Natural killer cell (primary cell): ENCODE data around the gene MAP2. TPM values are rescaled to one million over a fixed set of nuclear protein-coding genes. Genes with fewer than 3 reads are reported as not detected.

ENCODE experiments used
- ATAC-seq, 3 donors: fragments of 150-1000 bp in 2 of 3; fragments of 200-7000 bp in 1 of 3; cut with Tn5 transposase; 1 replicate in 1 of 3; 2 replicates in 2 of 3; pipeline ENCODE4 v1.10.0; 2021; ENCODE audit warnings: mild to moderate bottlenecking in 2 of 3, moderate library complexity in 2 of 3
- DNase-seq, 2 donors: peaks; one replicate each; pipeline versions ENCODE4 v3.0.0 to v3.0.0-alpha.2; 2013 to 2021; ENCODE audit warnings: mixed read lengths in 1 of 2
- H3K27ac ChIP-seq: one replicate; pipeline ENCODE4 v1.5.1; 2013; ENCODE audit warnings: mild to moderate bottlenecking, low read length
- H3K27me3 ChIP-seq: one replicate; pipeline ENCODE4 v1.6.1; 2013; ENCODE audit warnings: low read length; ENCODE audit not compliant: control insufficient read depth, insufficient read depth
- H3K36me3 ChIP-seq: one replicate; pipeline ENCODE4 v1.6.1; 2013; ENCODE audit warnings: low read length; ENCODE audit not compliant: control insufficient read depth, insufficient read depth
- H3K4me1 ChIP-seq: one replicate; pipeline ENCODE4 v1.6.1; 2013; ENCODE audit warnings: low read length; ENCODE audit not compliant: control insufficient read depth, insufficient read depth
- H3K4me3 ChIP-seq: one replicate; pipeline ENCODE4 v1.5.1; 2013; ENCODE audit warnings: low read length
- H3K9me3 ChIP-seq: one replicate; pipeline ENCODE4 v1.6.1; 2013; ENCODE audit warnings: low read length; ENCODE audit not compliant: control insufficient read depth, insufficient read depth
- H3K27ac Mint-ChIP-seq, 2 donors: one replicate each; pipeline ENCODE4 v1.8.0; 2022; ENCODE audit warnings: mild to moderate bottlenecking in 2 of 2, mixed read lengths in 2 of 2, moderate library complexity in 1 of 2
- H3K27me3 Mint-ChIP-seq, 2 donors: one replicate each; pipeline ENCODE4 v1.8.0; 2022; ENCODE audit warnings: low read depth in 2 of 2, mixed read lengths in 2 of 2
- H3K36me3 Mint-ChIP-seq: one replicate; pipeline ENCODE4 v1.8.0; 2022; ENCODE audit warnings: mixed read lengths
- H3K4me1 Mint-ChIP-seq, 2 donors: one replicate each; pipeline ENCODE4 v1.8.0; 2022; ENCODE audit warnings: mixed read lengths in 2 of 2
- H3K4me3 Mint-ChIP-seq: one replicate; pipeline ENCODE4 v1.8.0; 2022; ENCODE audit warnings: mild to moderate bottlenecking, moderate library complexity, mixed read lengths
- H3K9me3 Mint-ChIP-seq, 2 donors: one replicate each; pipeline ENCODE4 v1.8.0; 2022; ENCODE audit warnings: mixed read lengths in 2 of 2
- CTCF ChIP-seq: fragments of 200-600 bp; IDR thresholded peaks from one replicate; pipeline ENCODE4 v1.8.0; 2022; ENCODE audit warnings: antibody characterized with exemption
- whole genome bisulfite sequencing: methylation state at CpG from one replicate; pipeline ENCODE4 v1.1.7; 2013; ENCODE audit warnings: missing lambda C conversion rate; ENCODE audit not compliant: insufficient coverage; 5-methylcytosine and 5-hydroxymethylcytosine counted together
- intact Hi-C: fragments of 100-400 bp; cut with micrococcal nuclease; formaldehyde crosslinking; loops from one replicate; pipeline ENCODE4 v1.14.2; 2022
- total RNA-seq, 4 donors: library from RNA; stranded (reverse); fragments of 120-200 nt in 1 of 4; gene quantifications; one replicate each; pipeline versions ENCODE4 v1.2.3 to v1.2.4, GENCODE V29; 2013 to 2022

The MAP2 gene
- total RNA-seq, 3 donors from 2014 or later (not counting 1 experiment from before 2014, with no cell fraction given): not detected

GRCh38 chr2:209686448-209686847, 262.6 kb downstream of the MAP2 start:
- Mint-ChIP-seq H3K27me3 (no peaks in the 10 kb centered on the region), H3K36me3 (no peaks in the 10 kb centered on the region), H3K27ac (no peak overlapping the region), H3K4me3 (no peak overlapping the region), H3K9me3 (peaks cover 3 to 4% of the 10 kb centered on the region in 2 donors), H3K4me1 (no peaks in the 10 kb centered on the region)
- no peak overlapping the region for H3K27ac ChIP-seq
- no peak for TF ChIP-seq CTCF
- intact Hi-C loops: no loop called here
- H3K9me3 ChIP-seq: no peaks in the 10 kb centered on the region
- no peaks in the 10 kb centered on the region for H3K27me3 ChIP-seq
- no peak overlapping the region for H3K4me3 ChIP-seq
- WGBS: 60% methylated on average over 2 of the region's 2 CpGs
- H3K36me3 ChIP-seq: no peaks in the 10 kb centered on the region
- no peaks in the 10 kb centered on the region for H3K4me1 ChIP-seq
- ATAC-seq: no peak
- DNase-seq: no peak

GRCh38 chr2:209687323-209687969, 263.6 kb downstream of the MAP2 start:
- ATAC-seq: no peak
- no peak for DNase-seq
- H3K9me3 ChIP-seq: no peaks in the 10 kb centered on the region
- WGBS: 87% methylated on average over 9 of the region's 9 CpGs
- no peaks in the 10 kb centered on the region for H3K27me3 ChIP-seq
- Mint-ChIP-seq H3K27me3 (no peaks in the 10 kb centered on the region), H3K4me1 (no peaks in the 10 kb centered on the region), H3K9me3 (peaks cover 1 to 4% of the 10 kb centered on the region in 2 donors), H3K27ac (no peak overlapping the region), H3K36me3 (no peaks in the 10 kb centered on the region), H3K4me3 (no peak overlapping the region)
- H3K36me3 ChIP-seq: no peaks in the 10 kb centered on the region
- intact Hi-C loops: no loop called here
- H3K27ac ChIP-seq: no peak overlapping the region
- no peaks in the 10 kb centered on the region for H3K4me1 ChIP-seq
- H3K4me3 ChIP-seq: no peak overlapping the region
- no peak for TF ChIP-seq CTCF

GRCh38 chr2:209688385-209688784, 264.5 kb downstream of the MAP2 start:
- H3K36me3 ChIP-seq: no peaks in the 10 kb centered on the region
- no peak for ATAC-seq
- intact Hi-C loops: no loop called here
- Mint-ChIP-seq H3K9me3 (peaks cover 2 to 6% of the 10 kb centered on the region in 2 donors), H3K4me1 (no peaks in the 10 kb centered on the region), H3K27ac (no peak overlapping the region), H3K36me3 (no peaks in the 10 kb centered on the region), H3K27me3 (no peaks in the 10 kb centered on the region), H3K4me3 (no peak overlapping the region)
- no peaks in the 10 kb centered on the region for H3K4me1 ChIP-seq
- DNase-seq: no peak
- no peak overlapping the region for H3K4me3 ChIP-seq
- no peaks in the 10 kb centered on the region for H3K27me3 ChIP-seq
- WGBS: 94% methylated on average over 1 of the region's 2 CpGs
- TF ChIP-seq CTCF: no peak
- no peak overlapping the region for H3K27ac ChIP-seq
- no peaks in the 10 kb centered on the region for H3K9me3 ChIP-seq
